Pulmonary artery endothelial cell (primary cell): ENCODE data around the gene MLN. TPM values are rescaled to one million over a fixed set of nuclear protein-coding genes. Genes with fewer than 3 reads are reported as not detected.
"Not testable (repeated sequence)": the region's sequence is repeated elsewhere in the genome, so short reads cannot be mapped to it uniquely, and the experiment has no call there.

ENCODE experiments used
- DNase-seq: peaks from one replicate; pipeline ENCODE4 v3.0.0-alpha.2; 2011; ENCODE audit warnings: low read depth, low spot score
- total RNA-seq: library from RNA; depleted of rRNA; stranded (reverse); fragments of >200 nt; gene quantifications from 2 replicates; pipeline ENCODE4 v1.2.3, GENCODE V29; 2014

MLN gene
- total RNA-seq, 1 donor from 2014 or later = not detected

GRCh38 chr6:33834401-33835392, 30.9 kb upstream of the MLN start:
- no peak for DNase-seq

- no peak for DNase-seq
These were observed 29.8 kb upstream of the MLN start for GRCh38 chr6:33833599-33833998.

- DNase-seq = not testable (repeated sequence)
These were observed 29.0 kb upstream of the MLN start for GRCh38 chr6:33832831-33833230.

- DNase-seq = not testable (repeated sequence)
These were observed 27.9 kb upstream of the MLN start for GRCh38 chr6:33831725-33832124.

- DNase-seq = no peak
These were observed 26.9 kb upstream of the MLN start for GRCh38 chr6:33830635-33831240.

GRCh38 chr6:33828764-33829731, 25.2 kb upstream of the MLN start:
- DNase-seq = no peak

GRCh38 chr6:33828452-33828763, 24.6 kb upstream of the MLN start:
- DNase-seq = no peak

GRCh38 chr6:33827546-33828451, 24.0 kb upstream of the MLN start:
- no peak for DNase-seq

GRCh38 chr6:33826537-33826936, 22.7 kb upstream of the MLN start:
- DNase-seq = no peak

GRCh38 chr6:33824461-33825154, 20.8 kb upstream of the MLN start:
- peak; percentile 26 for DNase-seq

- DNase-seq = no peak
These were observed 20.0 kb upstream of the MLN start for GRCh38 chr6:33823806-33824205.

GRCh38 chr6:33822575-33823395, 19.0 kb upstream of the MLN start:
- DNase-seq = no peak

GRCh38 chr6:33820784-33821520, 17.1 kb upstream of the MLN start:
- DNase-seq = no peak

GRCh38 chr6:33820243-33820642, 16.4 kb upstream of the MLN start:
- no peak for DNase-seq

- DNase-seq = no peak
These were observed 15.2 kb upstream of the MLN start for GRCh38 chr6:33819021-33819420.

- DNase-seq = no peak
These were observed 14.5 kb upstream of the MLN start for GRCh38 chr6:33818293-33818692.

GRCh38 chr6:33817489-33817888, 13.7 kb upstream of the MLN start:
- DNase-seq = no peak

GRCh38 chr6:33816911-33817310, 13.1 kb upstream of the MLN start:
- DNase-seq = no peak
